Ramos (cell line): ENCODE measurements around the gene CS.
"Not testable (repeated sequence)": the region's sequence is repeated elsewhere in the genome, so short reads cannot be mapped to it uniquely, and the experiment has no call there.

ENCODE experiments used
- in situ Hi-C: fragments of 300-500 bp; cut with MboI; formaldehyde crosslinking; loops from one replicate; pipeline ENCODE4 v1.14.3; 2022; ENCODE audit warnings: low sequenced_read_pairs; ENCODE audit not compliant: unreplicated experiment

CS gene

GRCh38 chr12:56282579-56282978 is 17.6 kb downstream of the CS start:
- in situ Hi-C loops = no loop called here

- in situ Hi-C loops = no loop called here
These were observed 18.1 kb downstream of the CS start for GRCh38 chr12:56282030-56282429.

- in situ Hi-C loops = no loop called here
These were observed 19.3 kb downstream of the CS start for GRCh38 chr12:56280849-56281248.

GRCh38 chr12:56278905-56279304 is 21.2 kb downstream of the CS start:
- in situ Hi-C loops = no loop called here

DNA sequence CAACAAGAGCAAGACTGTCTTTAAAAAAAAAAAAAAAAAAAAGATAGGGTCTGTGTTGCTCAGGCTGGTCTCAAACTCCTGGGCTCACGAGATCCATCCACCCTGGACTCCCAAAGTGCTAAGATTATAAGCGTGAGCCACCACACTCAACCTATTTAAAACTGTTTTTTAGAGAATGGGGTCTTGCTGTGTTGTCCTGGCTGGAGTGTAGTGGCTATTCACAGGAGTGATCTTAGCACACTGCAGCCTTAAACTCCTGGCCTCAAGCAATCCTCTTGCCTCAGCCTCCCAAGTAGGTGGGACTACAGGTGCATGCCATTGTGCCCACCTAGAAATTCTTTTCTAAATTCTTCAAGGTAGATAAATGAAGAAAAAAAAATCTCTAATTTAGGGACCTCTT is 25.8 kb downstream of the CS start:
- in situ Hi-C loops = no loop called here

- in situ Hi-C loops = not testable (repeated sequence)
These were observed 27.7 kb downstream of the CS start for GRCh38 chr12:56272468-56272867.

- in situ Hi-C loops = no loop called here
These were observed 29.1 kb downstream of the CS start for GRCh38 chr12:56271031-56271430.

DNA sequence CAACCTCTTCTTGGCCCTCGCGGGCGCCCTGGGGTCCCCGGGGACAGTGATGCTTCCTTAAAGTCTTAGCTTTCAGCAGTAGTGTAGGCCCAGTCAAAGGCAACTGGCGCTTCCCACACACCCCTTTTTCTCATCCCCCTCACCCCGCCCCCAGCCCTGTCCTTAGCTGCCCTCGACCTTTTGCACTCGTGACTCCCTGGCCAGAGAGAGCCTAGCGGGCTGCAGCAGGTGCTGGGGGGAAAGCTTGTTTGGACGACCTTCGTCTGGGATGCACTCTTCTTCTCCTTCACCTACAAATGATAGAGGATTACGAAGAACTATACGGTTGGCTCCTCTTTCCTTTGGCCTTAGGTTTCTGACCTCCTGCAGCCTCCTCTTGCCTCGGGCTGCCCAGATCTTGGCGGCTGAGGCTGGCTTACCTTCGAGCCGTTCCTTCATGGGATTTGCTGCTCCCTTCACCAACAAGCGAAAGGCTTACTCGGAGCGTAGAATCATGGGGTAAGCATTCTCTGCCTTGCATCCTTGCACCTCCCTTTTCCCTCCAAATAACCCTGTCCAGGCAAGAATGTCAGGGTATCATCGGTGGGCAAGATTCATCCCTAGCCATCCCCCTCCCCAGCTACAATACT is 32.6 kb downstream of the CS start:
- in situ Hi-C loops = no loop called here

- in situ Hi-C loops = no loop called here
These were observed 33.3 kb downstream of the CS start, which contains the start of gene COQ10A for GRCh38 chr12:56266693-56267442. Gene COQ10A, plus strand, starts transcription at chr12:56266942. Its CDS starts 177 bp downstream, at chr12:56267119.

- in situ Hi-C loops = not testable (repeated sequence)
These were observed 34.0 kb downstream of the CS start for GRCh38 chr12:56266068-56266692.

DNA sequence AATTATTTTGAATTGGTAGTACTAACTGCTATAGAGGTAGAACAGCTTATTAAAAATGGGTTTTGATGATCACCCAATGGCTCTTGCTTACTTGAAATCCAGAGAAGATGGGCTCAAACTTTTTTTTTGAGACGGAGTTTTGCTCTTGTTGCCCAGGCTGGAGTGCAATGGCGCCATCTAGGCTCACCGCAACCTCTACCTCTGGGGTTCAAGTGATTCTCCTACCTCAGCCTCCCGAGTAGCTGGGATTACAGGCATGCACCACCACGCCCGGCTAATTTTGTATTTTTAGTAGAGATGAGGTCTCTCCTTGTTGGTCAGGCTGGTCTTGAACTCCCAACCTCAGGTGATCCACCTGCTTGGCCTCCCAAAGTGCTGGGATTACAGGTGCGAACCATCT is 37.2 kb downstream of the CS start:
- in situ Hi-C loops = not testable (repeated sequence)

GRCh38 chr12:56261503-56262232 is 38.5 kb downstream of the CS start:
- in situ Hi-C loops = no loop called here

DNA sequence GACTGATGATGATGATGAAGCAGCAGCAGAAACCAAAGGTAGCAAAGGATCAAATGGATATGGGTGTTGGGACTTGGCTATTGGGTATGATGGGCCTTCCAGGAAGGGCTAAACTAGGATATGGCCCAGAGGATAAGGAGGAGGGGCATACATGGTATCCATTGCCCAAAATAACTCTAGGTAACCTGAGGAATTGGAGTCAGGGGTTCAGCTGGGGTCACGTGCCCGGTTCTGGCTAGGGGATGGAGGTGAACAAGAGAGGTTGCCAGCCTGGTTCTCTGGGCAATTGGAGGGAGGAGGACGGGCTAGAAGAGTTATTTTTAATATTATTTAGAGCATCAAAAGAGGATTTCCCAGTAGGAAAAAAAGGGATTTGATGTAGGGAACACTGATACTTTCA is 39.2 kb downstream of the CS start:
- in situ Hi-C loops = no loop called here

GRCh38 chr12:56260380-56260779 is 39.8 kb downstream of the CS start:
- in situ Hi-C loops = no loop called here

- in situ Hi-C loops = no loop called here
These were observed 41.3 kb downstream of the CS start for GRCh38 chr12:56258820-56259183.

GRCh38 chr12:56258068-56258819 is 41.9 kb downstream of the CS start, which contains the start of gene ANKRD52:
Gene ANKRD52, minus strand, starts transcription at chr12:56258384. Its CDS starts 115 bp downstream, at chr12:56258269.
- in situ Hi-C loops = no loop called here

DNA sequence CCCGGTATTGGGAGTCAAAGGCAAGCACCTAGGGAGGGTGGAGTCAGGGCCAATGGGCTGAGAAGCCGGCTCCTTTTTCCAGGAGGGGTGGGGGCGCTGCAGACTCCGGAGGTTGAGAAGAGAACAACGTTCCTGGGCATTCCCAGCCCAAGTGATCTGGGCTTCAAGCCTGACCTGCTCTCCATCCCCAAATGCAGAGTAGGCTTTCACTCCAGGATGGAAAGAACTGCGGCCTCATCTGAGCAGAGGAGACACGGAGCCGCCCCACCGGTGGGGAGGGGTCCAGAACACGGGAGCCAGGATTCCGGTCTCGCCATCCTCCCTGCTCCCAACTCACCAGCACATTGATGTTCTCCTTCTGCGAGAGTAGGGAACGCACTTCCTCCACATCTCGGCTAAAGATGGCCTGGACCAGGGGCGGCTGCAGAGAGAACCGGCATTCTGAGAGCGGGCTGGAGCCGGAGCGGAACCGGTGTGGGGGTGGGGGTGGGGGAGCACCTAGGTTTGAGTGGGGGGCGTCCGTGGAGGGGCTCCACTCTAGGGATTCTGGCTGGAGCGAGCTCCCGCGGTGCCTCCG is 42.6 kb downstream of the CS start:
- in situ Hi-C loops = no loop called here

- in situ Hi-C loops = no loop called here
These were observed 43.1 kb downstream of the CS start for GRCh38 chr12:56257071-56257470.

GRCh38 chr12:56256326-56256960 is 43.7 kb downstream of the CS start:
- in situ Hi-C loops = no loop called here
